Stimulated activated naive CD8-positive, alpha-beta T cell treated with anti-CD3 and anti-CD28 coated beads, Interleukin-15, amount 100 ng/mL, for 72 hours (primary cell): ENCODE results near the gene PTPRN2.
"Not testable (repeated sequence)": the region's sequence is repeated elsewhere in the genome, so short reads cannot be mapped to it uniquely, and the experiment has no call there.

Source experiments
- ATAC-seq: fragments of 150-1000 bp; cut with Tn5 transposase; 2 replicates; pipeline ENCODE4 v1.10.0; 2021; ENCODE audit warnings: mild to moderate bottlenecking, moderate library complexity
- DNase-seq, 2 donors: peaks; one replicate each; pipeline ENCODE4 v3.0.0; 2021 to 2022
- H3K27ac Mint-ChIP-seq, 2 donors: one replicate each; pipeline ENCODE4 v1.8.0; 2022; ENCODE audit warnings: mild to moderate bottlenecking in 2 of 2, mixed read lengths in 2 of 2, moderate library complexity in 2 of 2
- H3K27me3 Mint-ChIP-seq: one replicate; pipeline ENCODE4 v1.8.0; 2022; ENCODE audit warnings: mixed read lengths
- H3K4me1 Mint-ChIP-seq: one replicate; pipeline ENCODE4 v1.8.0; 2022; ENCODE audit warnings: mild to moderate bottlenecking, mixed read lengths
- H3K4me3 Mint-ChIP-seq, 2 donors: one replicate each; pipeline ENCODE4 v1.8.0; 2022; ENCODE audit warnings: mild to moderate bottlenecking in 2 of 2, mixed read lengths in 2 of 2, moderate library complexity in 1 of 2
- H3K9me3 Mint-ChIP-seq, 2 donors: one replicate each; pipeline ENCODE4 v1.8.0; 2022; ENCODE audit warnings: mixed read lengths in 2 of 2

The PTPRN2 gene

GRCh38 chr7:158312789-158313188, 274.8 kb downstream of the PTPRN2 start:
- no peak overlapping the region for H3K4me3 Mint-ChIP-seq
- H3K27ac Mint-ChIP-seq, result no peak overlapping the region
- DNase-seq, result no peak
- H3K4me1 Mint-ChIP-seq, result no peaks in the 10 kb centered on the region
- H3K27me3 Mint-ChIP-seq, result peaks cover 21% of the 10 kb centered on the region
- no peak for ATAC-seq
- H3K9me3 Mint-ChIP-seq, result peaks cover 23 to 40% of the 10 kb centered on the region in 2 donors

- H3K27ac Mint-ChIP-seq, result no peak overlapping the region
- ATAC-seq (no peak), DNase-seq (no peak)
- no peak overlapping the region for H3K4me3 Mint-ChIP-seq
- H3K4me1 Mint-ChIP-seq, result no peaks in the 10 kb centered on the region
- H3K27me3 Mint-ChIP-seq, result peaks cover 11% of the 10 kb centered on the region
- peaks cover 29 to 47% of the 10 kb centered on the region in 2 donors for H3K9me3 Mint-ChIP-seq
Measured at GRCh38 chr7:158311791-158312190, 275.8 kb downstream of the PTPRN2 start.

- peaks cover 4% of the 10 kb centered on the region for H3K27me3 Mint-ChIP-seq
- peaks cover 33 to 54% of the 10 kb centered on the region in 2 donors for H3K9me3 Mint-ChIP-seq
Measured at GRCh38 chr7:158310924-158311666, 276.5 kb downstream of the PTPRN2 start.

GRCh38 chr7:158309868-158310763, 277.5 kb downstream of the PTPRN2 start:
- DNase-seq (no peak), ATAC-seq (no peak)
- Mint-ChIP-seq H3K4me3 (no peak overlapping the region), H3K27ac (no peak overlapping the region), H3K9me3 (peaks cover 34 to 54% of the 10 kb centered on the region in 2 donors), H3K4me1 (no peaks in the 10 kb centered on the region), H3K27me3 (no peaks in the 10 kb centered on the region)

More at GRCh38 chr7:158310924-158311666, 276.5 kb downstream of the PTPRN2 start:
- no peak for DNase-seq
- no peaks in the 10 kb centered on the region for H3K4me1 Mint-ChIP-seq
- ATAC-seq, result no peak
- no peak overlapping the region for H3K4me3 Mint-ChIP-seq
- H3K27ac Mint-ChIP-seq, result no peak overlapping the region

- no peak overlapping the region for H3K27ac Mint-ChIP-seq
- ATAC-seq (no peak), DNase-seq (no peak)
- H3K4me1 Mint-ChIP-seq, result no peaks in the 10 kb centered on the region
- H3K9me3 Mint-ChIP-seq, result peaks cover 34 to 54% of the 10 kb centered on the region in 2 donors
- no peaks in the 10 kb centered on the region for H3K27me3 Mint-ChIP-seq
- H3K4me3 Mint-ChIP-seq, result no peak overlapping the region
Measured at GRCh38 chr7:158308001-158308400, 279.6 kb downstream of the PTPRN2 start.

- ATAC-seq, result not testable (repeated sequence)
Measured at GRCh38 chr7:158304072-158304471, 283.6 kb downstream of the PTPRN2 start.

GRCh38 chr7:158303121-158303520, 284.5 kb downstream of the PTPRN2 start:
- Mint-ChIP-seq H3K4me1 (no peaks in the 10 kb centered on the region), H3K27ac (no peak overlapping the region), H3K4me3 (no peak overlapping the region), H3K27me3 (peaks cover 7% of the 10 kb centered on the region), H3K9me3 (peaks cover 14 to 18% of the 10 kb centered on the region in 2 donors)
- no peak for ATAC-seq
- DNase-seq, result no peak

More at GRCh38 chr7:158304072-158304471, 283.6 kb downstream of the PTPRN2 start:
- not testable (repeated sequence) for H3K4me1 Mint-ChIP-seq, H3K4me3 Mint-ChIP-seq, H3K27me3 Mint-ChIP-seq, DNase-seq
- peaks cover 15 to 19% of the 10 kb centered on the region in 2 donors for H3K9me3 Mint-ChIP-seq
- H3K27ac Mint-ChIP-seq, result peak overlapping the region in 1 of 2 donors; percentile 67

- H3K4me1 Mint-ChIP-seq, result no peaks in the 10 kb centered on the region
- no peak for ATAC-seq
Measured at GRCh38 chr7:158302274-158303070, 285.2 kb downstream of the PTPRN2 start.

GRCh38 chr7:158301207-158301606, 286.4 kb downstream of the PTPRN2 start:
- ATAC-seq, result no peak
- Mint-ChIP-seq H3K4me3 (no peak overlapping the region), H3K9me3 (peaks cover 2% of the 10 kb centered on the region in 2 donors), H3K4me1 (no peaks in the 10 kb centered on the region), H3K27ac (no peak overlapping the region), H3K27me3 (peaks cover 7% of the 10 kb centered on the region)
- no peak for DNase-seq

More at GRCh38 chr7:158302274-158303070, 285.2 kb downstream of the PTPRN2 start:
- no peak for DNase-seq
- no peak overlapping the region for H3K4me3 Mint-ChIP-seq
- H3K27me3 Mint-ChIP-seq, result peaks cover 7% of the 10 kb centered on the region
- peak overlapping the region in 1 of 2 donors; percentile 86 for H3K27ac Mint-ChIP-seq
- peaks cover 8 to 12% of the 10 kb centered on the region in 2 donors for H3K9me3 Mint-ChIP-seq

- H3K27ac Mint-ChIP-seq, result no peak overlapping the region
- no peaks in the 10 kb centered on the region for H3K4me1 Mint-ChIP-seq
- DNase-seq, result no peak
- no peak overlapping the region for H3K4me3 Mint-ChIP-seq
- no peak for ATAC-seq
- peaks cover 0 to 5% of the 10 kb centered on the region in 2 donors for H3K9me3 Mint-ChIP-seq
- H3K27me3 Mint-ChIP-seq, result peaks cover 13% of the 10 kb centered on the region
Measured at GRCh38 chr7:158300427-158300826, 287.2 kb downstream of the PTPRN2 start.

GRCh38 chr7:158299607-158300006, 288.0 kb downstream of the PTPRN2 start:
- H3K4me1 Mint-ChIP-seq, result no peaks in the 10 kb centered on the region
- H3K27ac Mint-ChIP-seq, result no peak overlapping the region
- DNase-seq (no peak), ATAC-seq (no peak)
- no peak overlapping the region for H3K4me3 Mint-ChIP-seq
- H3K27me3 Mint-ChIP-seq, result peaks cover 21% of the 10 kb centered on the region
- peaks cover 0 to 7% of the 10 kb centered on the region in 2 donors for H3K9me3 Mint-ChIP-seq

GRCh38 chr7:158296798-158297104, 290.9 kb downstream of the PTPRN2 start:
- peaks cover 0 to 7% of the 10 kb centered on the region in 2 donors for H3K9me3 Mint-ChIP-seq
- H3K4me3 Mint-ChIP-seq, result no peak overlapping the region
- DNase-seq, result no peak
- ATAC-seq, result no peak
- peaks cover 15% of the 10 kb centered on the region for H3K27me3 Mint-ChIP-seq
- no peak overlapping the region for H3K27ac Mint-ChIP-seq
- H3K4me1 Mint-ChIP-seq, result no peaks in the 10 kb centered on the region

- Mint-ChIP-seq H3K9me3 (peaks cover 0 to 7% of the 10 kb centered on the region in 2 donors), H3K27ac (no peak overlapping the region), H3K4me3 (no peak overlapping the region), H3K4me1 (no peaks in the 10 kb centered on the region), H3K27me3 (peaks cover 15% of the 10 kb centered on the region)
- ATAC-seq, result no peak
- DNase-seq, result no peak
Measured at GRCh38 chr7:158295966-158296797, 291.4 kb downstream of the PTPRN2 start.

GRCh38 chr7:158294468-158295215, 293.0 kb downstream of the PTPRN2 start:
- H3K27ac Mint-ChIP-seq, H3K4me3 Mint-ChIP-seq, DNase-seq, H3K4me1 Mint-ChIP-seq, ATAC-seq: not testable (repeated sequence)
- Mint-ChIP-seq H3K27me3 (peaks cover 15% of the 10 kb centered on the region), H3K9me3 (peaks cover 2 to 15% of the 10 kb centered on the region in 2 donors)
